Mesothelial cell of epicardium (in vitro differentiated cells): ENCODE measurements around the gene PHRF1. TPM values are rescaled to one million over a fixed set of nuclear protein-coding genes. Genes with fewer than 3 reads are reported as not detected.

ENCODE experiments used
- DNase-seq, 2 experiments: peaks; one replicate each; pipeline ENCODE4 v3.0.0; 2021; ENCODE audit warnings: low spot score in 2 of 2; ENCODE audit not compliant: unreplicated experiment in 2 of 2
- H3K27ac Mint-ChIP-seq: 2 replicates; pipeline ENCODE4 v1.8.0; 2021; ENCODE audit warnings: mixed read lengths
- H3K27me3 Mint-ChIP-seq: 2 replicates; pipeline ENCODE4 v1.8.0; 2021; ENCODE audit warnings: low read depth, mixed read lengths
- H3K36me3 Mint-ChIP-seq: 2 replicates; pipeline ENCODE4 v1.8.0; 2021; ENCODE audit warnings: mixed read lengths
- H3K4me1 Mint-ChIP-seq: 2 replicates; pipeline ENCODE4 v1.8.0; 2021; ENCODE audit warnings: mixed read lengths
- H3K4me3 Mint-ChIP-seq: 2 replicates; pipeline ENCODE4 v1.8.0; 2021; ENCODE audit warnings: mild to moderate bottlenecking, moderate library complexity, mixed read lengths
- H3K9me3 Mint-ChIP-seq: 2 replicates; pipeline ENCODE4 v1.8.0; 2021; ENCODE audit warnings: mixed read lengths
- total RNA-seq: library from RNA; stranded (reverse); gene quantifications from 3 replicates; pipeline ENCODE4 v1.2.1, GENCODE V29; 2021
- TF ChIP-seq, protein P1 (sequence below): fragments of 200-600 bp; sonication (generic); IDR thresholded peaks from one replicate; pipeline ENCODE4 v1.5.0; 2021; ENCODE audit warnings: antibody characterized with exemption; ENCODE audit not compliant: unreplicated experiment

Gene PHRF1
- total RNA-seq, 1 donor from 2014 or later, result 51.1 TPM

DNA sequence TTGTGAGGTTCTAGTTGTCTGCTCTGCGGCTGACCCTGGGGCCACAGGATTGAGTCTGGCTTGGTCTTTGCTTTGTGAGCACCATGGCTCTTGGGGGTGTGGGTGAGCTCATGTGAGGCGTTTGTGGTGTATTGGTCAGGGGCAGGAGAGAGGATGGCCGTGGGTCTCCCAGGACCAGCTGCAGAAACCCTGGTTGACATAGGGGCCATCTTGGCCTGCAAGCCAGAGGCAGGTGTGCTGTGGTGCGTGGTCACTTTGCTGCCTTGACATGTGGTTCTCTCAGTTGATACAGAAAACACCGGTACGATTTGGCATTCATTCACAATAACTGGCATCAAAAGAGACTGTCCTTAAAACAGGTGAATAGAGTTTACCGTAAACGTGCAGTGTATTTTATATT is 11.3 kb downstream of the PHRF1 start:
- no peak overlapping the region for H3K27ac Mint-ChIP-seq
- DNase-seq, result no peak
- no peak overlapping the region for H3K4me3 Mint-ChIP-seq

DNA sequence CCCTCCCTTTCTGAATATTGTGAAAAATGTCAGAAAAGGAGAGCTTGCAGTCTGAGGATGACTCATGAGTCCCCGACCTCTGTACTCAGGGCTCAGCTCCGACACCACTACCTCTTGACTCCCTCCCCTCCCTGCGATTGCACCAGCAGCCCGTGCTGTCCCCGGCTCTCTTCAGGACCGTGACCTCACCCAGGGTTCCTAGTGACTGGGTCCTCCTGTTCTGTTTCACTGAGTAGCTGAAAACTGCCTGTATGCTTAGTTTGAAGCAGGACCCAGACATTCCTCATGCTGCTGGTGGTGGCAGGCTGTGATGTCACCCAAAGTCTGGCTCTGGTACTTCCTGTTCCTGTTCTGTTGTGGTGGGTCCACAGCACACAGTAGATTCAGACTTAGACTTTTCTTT is 11.7 kb downstream of the PHRF1 start:
- Mint-ChIP-seq H3K4me3 (no peak overlapping the region), H3K4me1 (no peaks in the 10 kb centered on the region), H3K27ac (no peak overlapping the region), H3K9me3 (no peaks in the 10 kb centered on the region), H3K27me3 (no peaks in the 10 kb centered on the region), H3K36me3 (peaks cover 36% of the 10 kb centered on the region)
- DNase-seq, result no peak
- TF ChIP-seq, protein P1, sequence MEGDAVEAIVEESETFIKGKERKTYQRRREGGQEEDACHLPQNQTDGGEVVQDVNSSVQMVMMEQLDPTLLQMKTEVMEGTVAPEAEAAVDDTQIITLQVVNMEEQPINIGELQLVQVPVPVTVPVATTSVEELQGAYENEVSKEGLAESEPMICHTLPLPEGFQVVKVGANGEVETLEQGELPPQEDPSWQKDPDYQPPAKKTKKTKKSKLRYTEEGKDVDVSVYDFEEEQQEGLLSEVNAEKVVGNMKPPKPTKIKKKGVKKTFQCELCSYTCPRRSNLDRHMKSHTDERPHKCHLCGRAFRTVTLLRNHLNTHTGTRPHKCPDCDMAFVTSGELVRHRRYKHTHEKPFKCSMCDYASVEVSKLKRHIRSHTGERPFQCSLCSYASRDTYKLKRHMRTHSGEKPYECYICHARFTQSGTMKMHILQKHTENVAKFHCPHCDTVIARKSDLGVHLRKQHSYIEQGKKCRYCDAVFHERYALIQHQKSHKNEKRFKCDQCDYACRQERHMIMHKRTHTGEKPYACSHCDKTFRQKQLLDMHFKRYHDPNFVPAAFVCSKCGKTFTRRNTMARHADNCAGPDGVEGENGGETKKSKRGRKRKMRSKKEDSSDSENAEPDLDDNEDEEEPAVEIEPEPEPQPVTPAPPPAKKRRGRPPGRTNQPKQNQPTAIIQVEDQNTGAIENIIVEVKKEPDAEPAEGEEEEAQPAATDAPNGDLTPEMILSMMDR, result no peak

More for the DNA sequence above, 11.3 kb downstream of the PHRF1 start:
- TF ChIP-seq, protein P1, result no peak
- peaks cover 34% of the 10 kb centered on the region for H3K36me3 Mint-ChIP-seq
- H3K9me3 Mint-ChIP-seq, result no peaks in the 10 kb centered on the region
- H3K4me1 Mint-ChIP-seq, result no peaks in the 10 kb centered on the region
- H3K27me3 Mint-ChIP-seq, result no peaks in the 10 kb centered on the region

DNA sequence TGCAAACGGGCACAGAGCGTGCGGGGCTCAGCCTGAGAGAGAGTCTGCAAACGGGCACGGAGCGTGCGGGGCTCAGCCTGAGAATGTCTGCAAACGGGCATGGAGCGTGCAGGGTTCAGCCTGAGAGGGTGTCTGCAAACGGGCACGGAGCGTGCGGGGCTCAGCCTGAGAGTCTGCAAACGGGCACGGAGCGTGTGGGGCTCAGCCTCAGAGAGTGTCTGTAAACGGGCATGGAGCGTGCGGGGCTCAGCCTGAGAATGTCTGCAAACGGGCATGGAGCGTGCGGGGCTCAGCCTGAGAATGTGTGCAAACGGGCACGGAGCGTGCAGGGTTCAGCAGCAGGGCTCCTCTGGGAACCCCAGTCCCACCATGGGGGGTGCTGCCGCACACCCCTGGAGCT is 13.5 kb downstream of the PHRF1 start:
- H3K27ac Mint-ChIP-seq, result no peak overlapping the region
- peaks cover 46% of the 10 kb centered on the region for H3K36me3 Mint-ChIP-seq
- TF ChIP-seq, protein P1, result no peak
- H3K4me3 Mint-ChIP-seq, result no peak overlapping the region
- no peaks in the 10 kb centered on the region for H3K4me1 Mint-ChIP-seq
- no peak for DNase-seq
- no peaks in the 10 kb centered on the region for H3K9me3 Mint-ChIP-seq
- H3K27me3 Mint-ChIP-seq, result no peaks in the 10 kb centered on the region

DNA sequence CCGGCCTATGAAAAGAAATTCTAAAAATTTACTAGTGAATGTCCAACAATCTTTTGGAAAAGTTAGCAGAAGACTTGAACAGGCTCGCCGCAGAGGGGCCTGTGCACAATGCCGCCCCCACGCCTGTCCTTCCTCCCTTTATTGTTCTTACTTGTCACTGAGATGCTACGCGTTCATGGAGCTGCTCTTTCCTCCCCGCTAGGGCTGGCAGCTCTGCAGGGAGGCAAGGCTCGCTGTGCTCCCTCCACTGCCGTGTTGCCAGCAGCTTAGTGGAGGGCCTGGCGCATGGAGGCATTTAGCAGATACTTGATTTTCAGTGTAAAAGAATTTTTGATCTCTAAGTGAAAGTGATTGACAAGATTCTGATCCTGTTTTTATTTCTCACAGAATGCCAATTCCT is 14.7 kb downstream of the PHRF1 start:
- Mint-ChIP-seq H3K4me1 (no peaks in the 10 kb centered on the region), H3K4me3 (no peak overlapping the region), H3K36me3 (peaks cover 47% of the 10 kb centered on the region), H3K9me3 (no peaks in the 10 kb centered on the region), H3K27ac (no peak overlapping the region), H3K27me3 (no peaks in the 10 kb centered on the region)
- TF ChIP-seq, protein P1, result no peak
- DNase-seq, result no peak

DNA sequence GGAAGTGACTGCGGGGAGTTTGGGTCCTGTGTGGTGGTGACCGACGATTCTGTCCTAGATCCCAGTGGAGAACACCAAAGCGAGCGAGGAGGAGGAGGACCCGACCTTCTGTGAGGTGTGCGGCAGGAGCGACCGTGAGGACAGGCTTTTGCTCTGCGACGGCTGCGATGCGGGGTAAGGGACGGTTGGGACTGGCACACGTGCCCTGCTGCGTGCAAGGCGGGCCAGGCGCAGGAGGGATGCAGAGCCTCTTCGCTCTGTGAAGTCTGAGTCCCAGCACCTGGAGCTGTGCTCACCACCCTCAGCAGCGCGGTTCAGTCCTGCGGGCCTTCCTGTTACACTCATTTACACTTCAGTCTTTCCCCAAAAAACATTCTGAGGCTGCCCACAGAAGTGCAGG is 16.2 kb downstream of the PHRF1 start:
- Mint-ChIP-seq H3K27me3 (no peaks in the 10 kb centered on the region), H3K9me3 (no peaks in the 10 kb centered on the region), H3K27ac (no peak overlapping the region), H3K36me3 (peaks cover 43% of the 10 kb centered on the region), H3K4me1 (no peaks in the 10 kb centered on the region), H3K4me3 (no peak overlapping the region)
- TF ChIP-seq, protein P1, result no peak
- DNase-seq, result no peak

DNA sequence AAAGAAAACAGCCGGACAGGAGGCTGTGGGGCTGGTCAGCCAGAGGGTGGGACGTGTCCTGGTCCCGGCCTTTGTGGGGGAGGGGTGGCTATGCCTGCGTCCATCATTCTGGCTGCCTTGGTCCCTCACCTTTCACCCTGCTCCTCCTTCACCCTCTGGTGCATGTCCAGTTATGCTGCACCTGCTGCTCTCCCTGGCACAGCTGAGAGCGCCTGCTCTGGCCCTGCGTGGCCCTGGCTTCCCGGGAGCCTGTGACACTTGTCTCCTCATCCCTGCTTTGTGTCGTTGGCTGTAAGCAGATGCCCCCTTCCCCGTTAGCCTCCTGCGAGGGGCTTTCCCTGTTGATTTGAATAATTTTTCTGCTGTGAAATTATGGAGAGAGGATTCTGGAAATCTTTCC is 16.6 kb downstream of the PHRF1 start:
- H3K36me3 Mint-ChIP-seq, result peaks cover 41% of the 10 kb centered on the region
- H3K9me3 Mint-ChIP-seq, result no peaks in the 10 kb centered on the region
- no peaks in the 10 kb centered on the region for H3K27me3 Mint-ChIP-seq
- TF ChIP-seq, protein P1, result no peak
- no peak for DNase-seq
- no peak overlapping the region for H3K4me3 Mint-ChIP-seq
- no peaks in the 10 kb centered on the region for H3K4me1 Mint-ChIP-seq
- H3K27ac Mint-ChIP-seq, result no peak overlapping the region
